Measurements from ENCODE around the gene RPL37. TPM values are rescaled to one million over a fixed set of nuclear protein-coding genes. Genes with fewer than 3 reads are reported as not detected.
A peak's percentile ranks its signal among the peaks of the same experiment; 100 is the strongest.
"Not testable (repeated sequence)": the region's sequence is repeated elsewhere in the genome, so short reads cannot be mapped to it uniquely, and the experiment has no call there.

RPL37 gene
- total and polyA plus RNA-seq, 9 of the 15 experiments (the other 6 are each of a cell fraction or from before 2014, with no cell fraction given), result 2,342 to 7,963 (median 4,091) TPM

- H3K27ac ChIP-seq (ENCODE audit: extremely low read depth, low read depth, low read length); H3K9ac ChIP-seq (ENCODE audit: insufficient read depth in 1 of 2, low read depth in 2 of 2, low read length in 2 of 2); intact Hi-C loops (cut with micrococcal nuclease); H3K27me3 ChIP-seq (ENCODE audit: control insufficient read depth in 2 of 2, insufficient read depth in 2 of 2, low read length in 2 of 2); in situ Hi-C loops (cut with MboI); ATAC-seq; BruUV-seq (replicated peaks); H3K9me1 ChIP-seq (ENCODE audit: control insufficient read depth, insufficient read depth, low read length); H3K4me3 ChIP-seq; CTCF ChIA-PET (ENCODE audit: low intra/inter-chr PET ratio); H2AFZ ChIP-seq (ENCODE audit: low read depth, low read length); H3K4me2 ChIP-seq (ENCODE audit: insufficient read depth, low read length); DNase-seq (ENCODE audit: extremely low read depth in 1 of 4, low spot score in 3 of 4); FAIRE-seq; H3K9me3 ChIP-seq (replicated peaks; ENCODE audit: control insufficient read depth, insufficient read depth, low read depth, low read length): not testable (repeated sequence)
- Histone ChIP-seq H3K36me3 (ENCODE audit: control insufficient read depth, insufficient read depth, low read length) (peaks cover 37% of the 10 kb centered on the region; the same call in 2 of the 3 replicates), H3K4me1 (replicated peaks in 1 of 2; ENCODE audit: control insufficient read depth in 2 of 2, insufficient read depth in 2 of 2, low read length in 2 of 2) (peaks cover 15 to 35% of the 10 kb centered on the region in 2 experiments; a peak in 4 of 5 replicates), H3K79me2 (ENCODE audit: control insufficient read depth, insufficient read depth, low read length) (peaks cover 100% of the 10 kb centered on the region), H4K20me1 (replicated peaks; ENCODE audit: control insufficient read depth, insufficient read depth, low read length) (peaks cover 13% of the 10 kb centered on the region)
- TF ChIP-seq EGR1 (conservative IDR thresholded peaks at IDR 0.05) (0 out of 2 replicates have a peak, but pooled peaks have one; percentile 22), MLLT1 (IDR thresholded peaks at IDR 0.05) (peak in 1 of 2 experiments; percentile 36; a peak in 1 of 4 replicates), HLTF (IDR thresholded peaks at IDR 0.05) (0 out of 2 replicates have a peak, but pooled peaks have one; percentile 13)
- POLR2A ChIA-PET, result interaction anchor here (0.6 kb wide), 1 partner anchor 28 kb away, joined by 3 read pairs; no protein-coding TSS in a partner anchor
- 80% methylated on average over 10 of the region's 10 CpGs for WGBS (ENCODE audit: insufficient coverage, low coverage, missing lambda C conversion rate)
Observed at GRCh38 chr5:40792691-40793090, 42.3 kb downstream of the RPL37 start.

GRCh38 chr5:40791715-40792139 is 43.3 kb downstream of the RPL37 start:
- peaks cover 100% of the 10 kb centered on the region for H3K79me2 ChIP-seq (ENCODE audit: control insufficient read depth, insufficient read depth, low read length)
- H3K4me2 ChIP-seq (ENCODE audit: insufficient read depth, low read length), result no peak overlapping the region; the same call in 1 of the 2 replicates
- no peak overlapping the region for H3K4me3 ChIP-seq
- ChIA-PET CTCF (ENCODE audit: low intra/inter-chr PET ratio) (interaction anchor here (0.6 kb wide), 1 partner anchor 44 kb away, joined by 3 read pairs; no protein-coding TSS in a partner anchor), POLR2A (interaction anchor here (0.7 to 1.6 kb wide), 7 partner anchors 10 to 45 kb away, joined by 3 to 7 read pairs (median 4); partner anchors contain the start of gene TTC33)
- WGBS (ENCODE audit: insufficient coverage, low coverage, missing lambda C conversion rate), result 12% methylated on average over 3 of the region's 3 CpGs
- no peaks in the 10 kb centered on the region for H3K9me1 ChIP-seq (ENCODE audit: control insufficient read depth, insufficient read depth, low read length)
- H3K4me1 ChIP-seq (replicated peaks in 1 of 2; ENCODE audit: control insufficient read depth in 2 of 2, insufficient read depth in 2 of 2, low read length in 2 of 2), result peaks cover 15 to 32% of the 10 kb centered on the region in 2 experiments; a peak in 4 of 5 replicates
- ATAC-seq (peak; percentile 81), DNase-seq (ENCODE audit: extremely low read depth in 1 of 4, low spot score in 3 of 4) (peak in 2 of 4 experiments; percentile 41 to 53), FAIRE-seq (no peak)
- H3K36me3 ChIP-seq (ENCODE audit: control insufficient read depth, insufficient read depth, low read length), result peaks cover 39% of the 10 kb centered on the region; the same call in 2 of the 3 replicates
- no peak overlapping the region for H2AFZ ChIP-seq (ENCODE audit: low read depth, low read length)
- no peak overlapping the region for H3K9ac ChIP-seq (ENCODE audit: insufficient read depth in 1 of 2, low read depth in 2 of 2, low read length in 2 of 2)
- BruUV-seq (replicated peaks), result no TSS peak
- no peaks in the 10 kb centered on the region; a peak in 1 of 5 replicates for H3K27me3 ChIP-seq (ENCODE audit: control insufficient read depth in 2 of 2, insufficient read depth in 2 of 2, low read length in 2 of 2)
- no peaks in the 10 kb centered on the region for H3K9me3 ChIP-seq (replicated peaks; ENCODE audit: control insufficient read depth, insufficient read depth, low read depth, low read length)
- in situ Hi-C loops (cut with MboI), result no loop called here
- peak overlapping the region; percentile 15; the same call in 1 of the 3 replicates for H3K27ac ChIP-seq (ENCODE audit: extremely low read depth, low read depth, low read length)
- intact Hi-C loops (cut with micrococcal nuclease), result no loop called here
- peaks cover 13% of the 10 kb centered on the region for H4K20me1 ChIP-seq (replicated peaks; ENCODE audit: control insufficient read depth, insufficient read depth, low read length)
- no peak for TF ChIP-seq RERE (CRISPR knock-in tag; IDR thresholded peaks at IDR 0.05; ENCODE audit: borderline replicate concordance)
- TF ChIP-seq CBX8 (IDR thresholded peaks at IDR 0.05; ENCODE audit: borderline replicate concordance, extremely low read depth, low read depth, low read length, poor library complexity, severe bottlenecking), result no peak
- TF ChIP-seq TEAD4 (IDR thresholded peaks at IDR 0.05; ENCODE audit: low read length), result no peak
- no peak for TF ChIP-seq TEAD4 (CRISPR knock-in tag; IDR thresholded peaks at IDR 0.05; ENCODE audit: borderline replicate concordance)
- no peak for TF ChIP-seq ZNF77 (CRISPR knock-in tag; IDR thresholded peaks at IDR 0.05)
